SU-DHL-6 (cell line): ENCODE measurements around the gene ARHGEF38.

ENCODE experiments used
- H2AFZ ChIP-seq: fragments of 200-600 bp; sonication (generic); 2 replicates; pipeline ENCODE4 v1.6.1; 2014; ENCODE audit warnings: low read depth, mild to moderate bottlenecking, moderate library complexity, mixed read lengths, antibody characterized with exemption, low read length; ENCODE audit not compliant: severe bottlenecking
- H3F3A ChIP-seq: fragments of 200-600 bp; shearing (Covaris generic); 2 replicates; pipeline ENCODE4 v1.6.0; 2016; ENCODE audit warnings: antibody characterized with exemption, mild to moderate bottlenecking; ENCODE audit not compliant: insufficient read depth
- H3K27ac ChIP-seq: fragments of 200-600 bp; sonication (generic); 2 replicates; pipeline ENCODE4 v1.5.1; 2016; ENCODE audit warnings: low read depth, mild to moderate bottlenecking, low read length, moderate library complexity, mixed read lengths
- H3K27me3 ChIP-seq: fragments of 200-600 bp; sonication (generic), shearing (Covaris generic); 2 replicates; pipeline ENCODE4 v1.6.0; 2014; ENCODE audit warnings: mild to moderate bottlenecking, low read length
- H3K36me3 ChIP-seq: fragments of 200-600 bp; sonication (generic); 2 replicates; pipeline ENCODE4 v1.6.1; 2014; ENCODE audit warnings: mild to moderate bottlenecking, low read length, mixed read lengths
- H3K4me2 ChIP-seq: fragments of 300-600, 200-600 bp; shearing (Covaris generic), sonication (generic); 2 replicates; pipeline ENCODE4 v1.6.0; 2014; ENCODE audit warnings: low read length, low read depth, mild to moderate bottlenecking; ENCODE audit not compliant: poor library complexity, severe bottlenecking
- H3K4me3 ChIP-seq: fragments of 200-600 bp; sonication (generic); 2 replicates; pipeline ENCODE4 v1.5.1; 2014; ENCODE audit warnings: antibody characterized with exemption, low read length, mild to moderate bottlenecking, mixed read lengths; ENCODE audit not compliant: insufficient read depth, poor library complexity, severe bottlenecking
- H3K79me2 ChIP-seq: fragments of 200-600 bp; sonication (generic); 2 replicates; pipeline ENCODE4 v1.6.1; 2014; ENCODE audit warnings: mild to moderate bottlenecking, low read length, moderate library complexity; ENCODE audit not compliant: insufficient read depth
- H3K9ac ChIP-seq: fragments of 200-600 bp; sonication (generic); 2 replicates; pipeline ENCODE4 v1.7.0; 2014; ENCODE audit warnings: mild to moderate bottlenecking, low read length
- H3K9me2 ChIP-seq: fragments of 200-600 bp; sonication (generic); replicated peaks from 2 replicates; pipeline ENCODE4 v1.6.1; 2014; ENCODE audit warnings: low read length; ENCODE audit not compliant: insufficient read depth
- H3K9me3 ChIP-seq: fragments of 200-600 bp; sonication (generic); 2 replicates; pipeline ENCODE4 v1.6.1; 2014; ENCODE audit warnings: low read length, mixed read lengths; ENCODE audit not compliant: insufficient read depth
- H4K20me1 ChIP-seq: fragments of 200-600 bp; sonication (generic); 2 replicates; pipeline ENCODE4 v1.6.1; 2014; ENCODE audit warnings: low read depth, mild to moderate bottlenecking, antibody characterized with exemption, low read length, moderate library complexity, mixed read lengths
- EZH2phosphoT487 ChIP-seq: fragments of 200-600 bp; sonication (generic), shearing (Covaris generic); conservative IDR thresholded peaks from 2 replicates; pipeline ENCODE4 v1.6.1; 2018; ENCODE audit warnings: mild to moderate bottlenecking, antibody characterized with exemption, low read length, moderate library complexity, mixed read lengths
- TF ChIP-seq, protein P1 (sequence below): fragments of 200-600 bp; sonication (generic); IDR thresholded peaks from one replicate; pipeline ENCODE4 v1.5.1; 2017; ENCODE audit warnings: antibody characterized with exemption, mild to moderate bottlenecking, low read length, moderate library complexity; ENCODE audit not compliant: insufficient read depth, poor library complexity, severe bottlenecking

ARHGEF38 gene

GRCh38 chr4:105710012-105710600, 157.7 kb downstream of the ARHGEF38 start:
- no peak overlapping the region for H2AFZ ChIP-seq
- peak overlapping the region; percentile 90 for H3K4me2 ChIP-seq

GRCh38 chr4:105710678-105711077, 158.3 kb downstream of the ARHGEF38 start:
- Histone ChIP-seq H3K9me3 (no peaks in the 10 kb centered on the region), H3K27ac (no peak overlapping the region), H3K79me2 (peaks cover 46% of the 10 kb centered on the region), H3K4me2 (no peak overlapping the region), H3F3A (no peaks in the 10 kb centered on the region), H3K9ac (no peak overlapping the region), H3K9me2 (no peaks in the 10 kb centered on the region), H3K36me3 (no peaks in the 10 kb centered on the region), H3K27me3 (no peaks in the 10 kb centered on the region), H4K20me1 (no peaks in the 10 kb centered on the region), H3K4me3 (no peak overlapping the region), H2AFZ (no peak overlapping the region)
- TF ChIP-seq, protein P1, sequence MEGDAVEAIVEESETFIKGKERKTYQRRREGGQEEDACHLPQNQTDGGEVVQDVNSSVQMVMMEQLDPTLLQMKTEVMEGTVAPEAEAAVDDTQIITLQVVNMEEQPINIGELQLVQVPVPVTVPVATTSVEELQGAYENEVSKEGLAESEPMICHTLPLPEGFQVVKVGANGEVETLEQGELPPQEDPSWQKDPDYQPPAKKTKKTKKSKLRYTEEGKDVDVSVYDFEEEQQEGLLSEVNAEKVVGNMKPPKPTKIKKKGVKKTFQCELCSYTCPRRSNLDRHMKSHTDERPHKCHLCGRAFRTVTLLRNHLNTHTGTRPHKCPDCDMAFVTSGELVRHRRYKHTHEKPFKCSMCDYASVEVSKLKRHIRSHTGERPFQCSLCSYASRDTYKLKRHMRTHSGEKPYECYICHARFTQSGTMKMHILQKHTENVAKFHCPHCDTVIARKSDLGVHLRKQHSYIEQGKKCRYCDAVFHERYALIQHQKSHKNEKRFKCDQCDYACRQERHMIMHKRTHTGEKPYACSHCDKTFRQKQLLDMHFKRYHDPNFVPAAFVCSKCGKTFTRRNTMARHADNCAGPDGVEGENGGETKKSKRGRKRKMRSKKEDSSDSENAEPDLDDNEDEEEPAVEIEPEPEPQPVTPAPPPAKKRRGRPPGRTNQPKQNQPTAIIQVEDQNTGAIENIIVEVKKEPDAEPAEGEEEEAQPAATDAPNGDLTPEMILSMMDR = no peak

More at GRCh38 chr4:105710012-105710600, 157.7 kb downstream of the ARHGEF38 start:
- Histone ChIP-seq H3F3A (no peaks in the 10 kb centered on the region), H3K27me3 (no peaks in the 10 kb centered on the region), H3K27ac (no peak overlapping the region), H3K9ac (no peak overlapping the region), H3K9me3 (no peaks in the 10 kb centered on the region), H3K36me3 (no peaks in the 10 kb centered on the region), H3K79me2 (peaks cover 48% of the 10 kb centered on the region), H3K4me3 (no peak overlapping the region), H4K20me1 (no peaks in the 10 kb centered on the region), H3K9me2 (no peaks in the 10 kb centered on the region)
- TF ChIP-seq EZH2phosphoT487 = no peak
- TF ChIP-seq, protein P1 = no peak

DNA sequence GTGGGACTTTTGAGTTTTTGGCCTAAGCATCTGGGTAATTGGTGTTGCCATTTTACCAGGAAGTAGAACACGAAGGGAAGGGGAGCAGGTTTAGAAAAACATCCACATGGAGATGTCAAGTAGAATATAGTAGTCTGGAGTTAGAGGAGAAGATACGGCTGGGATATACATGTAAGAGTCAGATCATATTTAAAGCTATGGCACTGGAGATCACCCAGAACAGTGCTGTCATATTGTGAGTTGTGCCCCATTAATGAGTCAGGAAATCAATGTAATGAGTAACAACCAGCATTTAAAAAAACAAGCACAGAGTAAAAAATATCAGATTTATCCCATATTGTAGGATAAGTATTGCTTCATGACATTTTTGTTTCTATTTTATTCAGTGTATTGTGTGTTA, 160.3 kb downstream of the ARHGEF38 start:
- H4K20me1 ChIP-seq = no peaks in the 10 kb centered on the region
- no peaks in the 10 kb centered on the region for H3K36me3 ChIP-seq
- TF ChIP-seq, protein P1 = no peak
- TF ChIP-seq EZH2phosphoT487 = no peak
- H3K4me2 ChIP-seq = no peak overlapping the region
- H3K9me3 ChIP-seq = no peaks in the 10 kb centered on the region
- H3F3A ChIP-seq = no peaks in the 10 kb centered on the region
- H3K9ac ChIP-seq = no peak overlapping the region
- no peaks in the 10 kb centered on the region for H3K9me2 ChIP-seq
- H3K79me2 ChIP-seq = peaks cover 25% of the 10 kb centered on the region
- no peaks in the 10 kb centered on the region for H3K27me3 ChIP-seq
- no peak overlapping the region for H3K4me3 ChIP-seq
- H3K27ac ChIP-seq = no peak overlapping the region
- H2AFZ ChIP-seq = no peak overlapping the region
